ENCODE results near the gene DHX15.

DNA sequence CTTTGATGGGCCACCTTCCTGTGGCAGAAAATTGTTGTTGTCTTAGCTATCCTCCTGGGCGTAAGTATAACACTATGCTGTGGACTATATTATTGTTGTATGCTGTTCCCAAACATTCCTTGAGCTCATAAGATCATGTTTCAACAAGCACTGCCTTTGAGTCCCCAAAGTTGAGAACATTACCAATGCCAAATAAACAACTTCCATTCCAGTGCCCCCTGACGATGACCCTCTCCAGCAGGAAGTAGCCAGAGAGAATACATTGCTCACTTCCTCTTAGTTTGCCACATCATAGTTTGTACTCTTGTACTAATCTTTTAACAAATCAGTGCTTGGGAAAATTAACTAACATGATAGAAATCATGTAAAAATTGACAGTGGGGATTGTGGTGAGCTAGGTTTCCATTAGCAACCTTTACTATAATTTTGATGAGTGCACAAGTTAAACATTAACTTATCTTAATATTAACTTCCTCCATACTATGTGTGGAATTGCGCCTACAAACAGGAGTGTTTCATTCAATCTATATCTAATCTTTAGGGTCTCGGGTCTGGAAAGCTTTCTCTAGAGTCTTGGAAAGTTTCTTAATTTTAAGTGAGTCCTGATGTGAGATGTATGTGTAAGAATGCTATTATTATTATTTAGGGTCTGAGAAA, 20.3 kb upstream of the DHX15 start:
- TF ChIP-seq, protein P1, sequence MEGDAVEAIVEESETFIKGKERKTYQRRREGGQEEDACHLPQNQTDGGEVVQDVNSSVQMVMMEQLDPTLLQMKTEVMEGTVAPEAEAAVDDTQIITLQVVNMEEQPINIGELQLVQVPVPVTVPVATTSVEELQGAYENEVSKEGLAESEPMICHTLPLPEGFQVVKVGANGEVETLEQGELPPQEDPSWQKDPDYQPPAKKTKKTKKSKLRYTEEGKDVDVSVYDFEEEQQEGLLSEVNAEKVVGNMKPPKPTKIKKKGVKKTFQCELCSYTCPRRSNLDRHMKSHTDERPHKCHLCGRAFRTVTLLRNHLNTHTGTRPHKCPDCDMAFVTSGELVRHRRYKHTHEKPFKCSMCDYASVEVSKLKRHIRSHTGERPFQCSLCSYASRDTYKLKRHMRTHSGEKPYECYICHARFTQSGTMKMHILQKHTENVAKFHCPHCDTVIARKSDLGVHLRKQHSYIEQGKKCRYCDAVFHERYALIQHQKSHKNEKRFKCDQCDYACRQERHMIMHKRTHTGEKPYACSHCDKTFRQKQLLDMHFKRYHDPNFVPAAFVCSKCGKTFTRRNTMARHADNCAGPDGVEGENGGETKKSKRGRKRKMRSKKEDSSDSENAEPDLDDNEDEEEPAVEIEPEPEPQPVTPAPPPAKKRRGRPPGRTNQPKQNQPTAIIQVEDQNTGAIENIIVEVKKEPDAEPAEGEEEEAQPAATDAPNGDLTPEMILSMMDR (IDR thresholded peaks at IDR 0.05) = no peak
- no peak for TF ChIP-seq POLR2A (IDR thresholded peaks at IDR 0.05)
